Activated T-helper 1 cell treated with Interleukin-2 at 50 U/mL for 16 hours (primary cell): ENCODE results near the gene CFAP58.

Experiments
- DNase-seq: peaks from one replicate; pipeline ENCODE4 v3.0.0-alpha.2; 2020; ENCODE audit warnings: low read depth

Gene CFAP58

DNA sequence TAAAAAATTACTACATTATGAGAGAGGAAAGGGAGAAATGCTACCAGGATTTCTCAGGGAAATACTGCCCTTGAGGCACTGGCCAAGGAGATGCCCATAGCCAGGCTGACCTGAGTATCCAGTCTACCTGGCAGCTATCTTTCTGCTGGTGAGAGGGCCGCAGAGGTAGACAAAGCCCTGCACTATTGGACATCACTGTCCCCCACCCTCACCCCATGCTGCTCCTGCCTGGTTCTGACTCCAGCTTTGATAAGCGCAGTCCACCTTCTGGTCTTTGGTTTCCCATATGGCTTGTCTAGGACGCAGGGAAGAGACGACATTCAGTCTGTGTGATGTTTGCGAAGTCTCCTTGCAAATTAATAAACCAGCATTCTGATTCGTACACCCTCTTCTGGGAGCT lies 19.1 kb upstream of the CFAP58 start:
- DNase-seq: no peak

GRCh38 chr10:104334965-104335650 lies 18.5 kb upstream of the CFAP58 start:
- no peak for DNase-seq

DNA sequence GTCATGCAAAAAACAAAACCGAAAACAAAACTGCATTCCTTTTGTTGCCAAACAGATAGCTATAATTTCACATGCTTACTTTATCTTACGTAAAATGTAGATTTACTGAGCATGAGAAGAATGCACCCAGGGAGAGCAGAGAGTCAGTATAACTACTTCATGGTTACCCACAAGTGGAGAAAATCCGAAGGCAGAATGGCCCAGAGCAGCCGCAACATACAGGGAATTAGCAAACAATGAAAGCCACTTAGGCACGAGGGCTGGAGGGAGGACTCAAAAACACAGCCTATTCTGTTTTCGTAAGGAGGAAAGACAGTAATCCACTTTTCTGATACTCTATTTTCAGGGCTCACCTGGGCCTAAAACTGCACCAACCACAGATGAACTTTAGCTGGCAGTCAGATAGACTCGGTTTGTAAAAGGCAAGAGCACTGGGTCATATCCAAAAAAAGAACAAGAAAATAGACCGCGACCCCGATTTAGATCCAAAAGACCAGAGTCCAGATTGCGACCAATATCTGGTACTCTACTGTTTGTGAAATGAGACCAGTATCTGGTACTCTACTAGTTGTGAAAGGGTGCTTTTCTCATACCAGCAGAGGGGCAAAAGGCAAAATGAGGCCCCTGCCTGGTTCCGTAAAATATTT lies 16.7 kb upstream of the CFAP58 start:
- DNase-seq: no peak

DNA sequence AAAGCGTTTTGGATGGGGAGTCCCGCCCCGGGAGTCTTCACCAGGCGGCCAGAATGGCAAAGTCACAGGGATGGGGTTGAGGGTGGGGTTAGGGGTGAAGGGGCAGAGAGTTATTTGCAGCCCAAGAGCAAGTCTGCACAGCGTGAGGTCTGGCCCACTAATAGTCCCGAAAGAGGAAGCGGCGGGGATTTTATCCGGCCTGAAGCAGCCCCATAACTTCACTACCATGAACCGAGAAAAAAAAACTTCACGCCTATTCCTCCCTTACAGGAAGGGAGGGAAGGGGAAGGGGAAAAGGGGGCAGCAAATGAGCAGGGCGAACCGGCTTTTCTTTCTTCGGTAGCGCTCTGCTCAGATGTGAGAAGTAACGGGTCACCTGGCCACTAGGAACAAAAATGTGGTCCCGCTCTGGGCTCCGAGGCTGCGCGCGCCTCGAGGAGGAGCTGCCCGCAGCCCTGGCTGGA lies 16.1 kb upstream of the CFAP58 start:
- no peak for DNase-seq

DNA sequence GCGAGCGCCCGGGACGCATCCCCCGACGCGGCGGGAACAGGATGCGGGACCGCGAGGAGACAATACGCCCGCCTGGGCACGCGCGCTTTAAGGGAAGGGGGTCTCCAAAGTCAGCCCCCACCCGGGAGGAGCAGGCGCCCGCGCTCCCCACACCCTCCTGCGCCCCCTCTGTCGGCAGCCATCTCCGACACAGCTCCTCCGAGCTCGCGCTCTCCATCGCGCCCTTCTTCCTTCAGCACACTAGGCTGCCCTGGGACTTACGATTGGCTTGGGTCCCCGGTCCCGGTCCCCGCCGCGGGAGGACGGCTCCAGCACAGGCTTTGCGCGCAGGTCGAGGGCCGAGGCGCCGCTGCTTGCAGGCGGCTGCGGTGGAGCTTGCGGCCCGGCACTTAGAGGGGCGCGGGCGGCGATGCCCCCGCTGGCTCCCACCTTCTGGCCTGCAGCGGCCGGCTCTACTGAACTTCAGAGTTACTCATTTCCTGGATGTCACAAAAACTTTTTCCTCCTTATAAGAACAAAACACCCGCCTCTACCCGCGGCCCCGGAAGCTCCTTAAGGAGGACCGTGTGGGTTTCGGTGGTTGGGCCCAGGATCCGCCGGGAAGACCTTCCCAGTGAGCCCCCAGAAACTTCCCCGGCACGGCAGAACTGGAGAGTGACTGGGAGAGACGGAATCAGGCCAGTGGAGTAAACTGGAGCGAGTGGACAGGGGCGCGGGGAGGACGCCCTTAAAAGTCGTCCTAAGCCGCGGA lies 15.5 kb upstream of the CFAP58 start, which contains the start of gene ITPRIP:
TSS of gene ITPRIP (minus strand) at position 481 of the 751 bp plus-strand sequence. CDS start 22,414 bp downstream, outside the sequence.
- peak; percentile 57 for DNase-seq

DNA sequence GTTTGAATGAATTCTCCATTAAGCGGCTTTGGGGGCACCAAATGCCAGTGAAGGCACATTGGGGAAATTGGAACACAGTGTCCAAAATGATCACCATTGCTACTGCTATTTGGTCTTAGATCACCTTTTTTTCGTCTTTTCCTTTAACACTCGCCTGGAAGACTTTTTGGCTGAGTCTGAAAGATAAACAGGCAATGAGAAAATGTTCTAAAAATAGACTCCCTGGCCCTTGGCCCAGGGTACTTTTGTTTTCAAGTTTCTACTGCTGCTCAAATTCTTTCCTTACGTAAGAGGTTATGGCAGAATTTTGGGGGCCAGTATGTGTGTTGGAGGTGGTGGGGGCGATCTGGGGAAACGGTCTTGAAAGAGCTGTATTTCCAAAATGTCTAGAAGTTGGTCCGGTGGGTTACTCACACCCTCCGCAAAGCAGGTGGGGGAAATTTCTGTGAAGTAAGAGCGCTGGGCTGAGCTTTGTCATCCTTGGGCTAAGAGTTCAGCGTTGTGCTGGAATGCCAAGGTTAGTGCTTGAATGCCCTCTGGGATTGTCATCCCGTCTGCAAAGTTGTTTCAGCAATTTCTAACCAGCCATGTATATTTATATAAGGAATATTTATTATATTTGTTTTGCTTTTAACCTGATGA lies 14.0 kb upstream of the CFAP58 start:
- DNase-seq: no peak

- no peak for DNase-seq
Observed at GRCh38 chr10:104340111-104340526, 13.5 kb upstream of the CFAP58 start.

GRCh38 chr10:104340641-104341040 lies 13.0 kb upstream of the CFAP58 start:
- no peak for DNase-seq

DNA sequence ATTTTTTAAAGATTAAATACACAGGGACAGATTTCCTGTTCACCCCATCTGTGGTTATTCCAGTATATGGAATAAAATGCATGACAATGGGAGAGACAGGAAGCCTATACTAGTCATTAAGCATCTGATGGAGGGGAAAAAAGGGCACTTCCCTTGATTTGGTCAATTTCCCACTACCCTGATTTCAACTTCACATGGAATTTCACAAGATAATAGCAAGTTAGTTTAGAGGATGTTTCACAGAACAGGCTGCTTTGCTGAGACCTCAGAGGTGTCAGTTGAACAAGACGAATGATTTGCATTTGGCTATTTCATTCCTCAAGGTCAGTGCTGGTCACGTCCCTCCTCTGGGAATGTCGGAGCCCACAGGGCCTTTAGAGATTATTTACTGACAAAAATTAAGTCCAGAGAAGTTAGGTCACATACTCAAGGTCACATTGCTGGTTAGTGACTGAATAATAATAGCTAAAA lies 10.7 kb upstream of the CFAP58 start:
- no peak for DNase-seq

DNA sequence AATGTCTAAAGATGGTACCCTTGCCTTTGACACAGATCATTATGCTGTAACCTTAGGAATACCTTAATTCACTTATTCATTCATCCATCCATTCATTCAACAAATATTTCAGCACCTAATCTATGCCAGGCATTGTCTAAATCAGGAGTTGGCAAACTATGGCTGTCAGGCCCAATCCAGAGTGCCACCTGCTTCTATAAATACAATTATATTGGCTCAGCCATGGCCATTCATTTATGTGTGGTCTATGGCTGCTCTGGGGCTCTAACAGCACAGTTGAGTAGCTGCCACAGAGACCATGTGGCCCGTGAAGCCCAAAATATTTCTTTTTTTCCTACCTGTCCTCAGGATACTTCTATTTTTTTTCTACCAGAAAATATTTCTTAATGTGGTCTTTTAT lies 9.4 kb upstream of the CFAP58 start:
- DNase-seq: no peak

GRCh38 chr10:104345515-104345914 lies 8.1 kb upstream of the CFAP58 start:
- no peak for DNase-seq

DNA sequence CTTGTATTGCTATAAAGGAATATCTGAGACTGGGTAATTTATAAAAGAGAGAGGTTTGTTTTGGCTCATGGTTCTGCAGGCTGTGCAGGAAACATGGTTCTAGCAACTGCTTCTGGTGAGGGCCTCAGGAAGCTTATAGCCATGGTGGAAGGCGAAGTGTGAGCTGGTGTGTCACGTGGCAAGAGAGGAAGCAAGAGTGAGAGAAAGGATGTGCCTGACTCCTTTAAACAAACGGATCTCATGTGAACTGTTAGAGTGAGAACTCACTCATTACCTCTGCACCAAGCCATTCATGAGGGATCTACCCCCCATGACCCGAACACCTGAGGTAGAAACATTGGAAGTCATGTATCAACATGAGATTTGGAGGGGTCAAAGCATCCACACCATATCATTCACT lies 7.7 kb upstream of the CFAP58 start:
- no peak for DNase-seq

DNA sequence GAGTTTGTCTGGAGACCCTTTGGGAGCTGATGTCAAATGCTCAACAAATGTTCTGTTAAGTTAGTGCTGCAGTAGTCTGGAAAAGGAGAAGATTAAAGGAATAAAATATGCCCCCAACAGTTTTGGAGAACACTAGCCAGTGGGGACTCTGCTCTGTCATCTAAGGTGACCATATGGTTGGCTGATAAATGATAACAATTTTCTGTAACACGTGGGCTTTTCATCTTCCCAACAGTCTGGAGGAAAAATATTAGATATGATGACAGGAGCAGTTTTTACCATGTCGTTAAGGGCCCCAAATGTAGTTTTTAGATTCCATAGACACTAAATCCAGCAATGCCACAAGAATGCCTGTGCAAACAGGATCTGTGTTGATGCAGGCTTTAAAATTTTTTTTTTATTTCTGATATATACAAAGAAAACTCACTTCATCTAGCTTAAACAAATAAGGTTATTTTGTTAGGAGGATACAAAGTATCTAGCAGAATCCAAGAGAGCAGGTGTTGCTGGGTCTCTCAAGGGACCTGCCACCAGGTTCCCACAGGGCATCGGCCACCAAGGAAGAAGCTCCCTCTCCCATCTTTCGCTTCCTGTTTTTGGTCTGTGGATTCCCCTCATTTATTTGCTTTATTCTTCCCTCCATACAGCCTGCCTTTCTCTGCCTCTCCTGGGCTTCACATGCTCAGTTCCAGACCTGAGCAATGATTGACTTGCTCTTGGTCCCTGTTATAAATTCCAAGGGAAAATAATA lies 6.2 kb upstream of the CFAP58 start:
- no peak for DNase-seq

GRCh38 chr10:104348601-104349000 lies 5.0 kb upstream of the CFAP58 start:
- no peak for DNase-seq

DNA sequence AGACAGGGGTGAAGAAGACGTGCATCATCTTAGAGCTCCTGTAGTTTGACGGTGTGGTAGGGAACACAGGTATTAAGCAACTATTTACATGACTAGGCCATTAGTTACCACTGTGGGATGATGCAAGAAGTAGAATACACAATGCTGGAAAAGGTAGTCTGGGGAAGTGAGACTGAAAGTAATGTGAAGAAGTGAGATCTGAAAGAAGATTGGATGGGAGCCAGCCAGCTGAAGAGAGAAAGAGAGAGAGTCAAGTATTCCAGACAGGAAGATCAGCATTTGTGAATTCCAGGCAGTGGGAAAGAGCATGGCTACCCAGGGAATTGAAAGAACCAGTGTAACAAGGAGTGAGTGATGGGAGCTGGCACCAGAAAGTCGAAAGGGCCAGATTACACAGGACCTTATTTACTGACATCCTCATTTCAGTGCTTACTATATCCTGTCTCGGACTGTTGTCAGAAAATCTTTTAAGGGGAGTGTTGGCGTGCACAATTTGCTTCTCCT lies 4.0 kb upstream of the CFAP58 start:
- no peak for DNase-seq

DNA sequence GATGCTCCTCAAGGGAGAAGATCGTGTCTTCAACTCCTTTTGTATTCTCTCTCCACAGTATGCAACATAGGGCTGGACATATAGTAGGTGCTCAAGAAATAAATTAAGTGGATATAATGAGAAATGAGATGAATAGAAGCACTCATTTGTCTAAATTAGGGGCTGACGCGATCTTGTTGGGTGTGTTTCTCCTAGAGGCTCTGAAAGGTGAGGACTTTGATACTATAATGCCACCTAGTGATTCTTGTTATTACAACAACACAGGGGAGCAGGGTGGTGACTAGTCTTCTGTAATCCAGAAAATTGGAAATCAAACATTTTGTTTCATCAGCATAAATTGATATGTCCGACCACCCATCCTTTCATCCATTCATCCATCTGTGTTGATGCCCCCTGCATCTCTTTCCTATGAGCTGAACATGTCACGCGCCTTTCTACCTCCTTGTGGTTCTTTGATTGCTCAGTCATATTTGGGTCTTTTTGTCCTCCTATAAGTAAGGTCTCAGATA lies 3.5 kb upstream of the CFAP58 start:
- no peak for DNase-seq

DNA sequence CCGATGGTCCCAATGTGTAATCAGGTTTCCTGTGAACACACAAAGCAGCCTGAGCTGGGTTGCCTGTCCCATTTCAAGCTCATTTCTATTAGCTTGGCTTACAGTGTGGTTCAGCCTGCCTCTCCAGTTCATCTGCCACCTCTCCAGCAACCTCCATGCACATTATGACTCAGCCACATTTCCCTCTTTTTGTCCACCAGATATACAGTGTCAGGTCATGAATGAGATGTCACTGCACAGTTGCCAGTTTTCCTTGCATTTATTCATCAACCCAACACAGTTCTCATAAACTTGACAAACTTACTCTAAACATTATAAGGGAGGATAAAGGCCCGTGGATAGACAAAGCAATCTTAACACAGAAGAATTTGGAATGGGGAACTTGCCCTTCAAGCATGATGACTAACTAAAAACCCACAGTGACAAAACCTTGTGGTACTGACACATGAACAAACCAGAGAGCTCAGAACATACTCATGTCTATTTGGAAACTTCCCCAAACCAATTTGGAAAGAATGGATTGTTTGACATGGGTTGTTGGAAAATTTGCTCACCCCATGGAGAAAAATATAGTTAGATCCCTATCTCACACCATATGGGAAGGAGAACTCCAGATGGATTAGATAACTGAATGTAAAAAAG lies 2.5 kb upstream of the CFAP58 start:
- DNase-seq: no peak

DNA sequence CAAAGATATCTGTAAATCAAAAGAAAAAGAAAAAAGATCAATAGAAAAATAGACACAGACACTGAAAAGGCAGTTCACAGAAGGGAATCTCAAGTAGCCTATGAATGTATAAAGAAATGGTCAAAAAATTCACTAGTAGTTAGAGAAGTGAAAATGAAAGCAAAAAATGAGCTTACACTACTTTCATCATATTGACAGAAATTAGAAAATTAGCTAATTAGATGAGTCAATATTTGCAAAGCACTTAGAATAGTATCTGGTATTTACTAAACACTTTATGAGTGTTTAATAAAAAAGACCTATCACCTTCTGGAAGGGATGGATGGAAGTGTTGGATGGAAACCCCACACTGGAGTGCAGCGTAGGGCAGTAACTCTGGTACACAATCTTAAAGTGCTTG lies 1.7 kb upstream of the CFAP58 start:
- DNase-seq: no peak

DNA sequence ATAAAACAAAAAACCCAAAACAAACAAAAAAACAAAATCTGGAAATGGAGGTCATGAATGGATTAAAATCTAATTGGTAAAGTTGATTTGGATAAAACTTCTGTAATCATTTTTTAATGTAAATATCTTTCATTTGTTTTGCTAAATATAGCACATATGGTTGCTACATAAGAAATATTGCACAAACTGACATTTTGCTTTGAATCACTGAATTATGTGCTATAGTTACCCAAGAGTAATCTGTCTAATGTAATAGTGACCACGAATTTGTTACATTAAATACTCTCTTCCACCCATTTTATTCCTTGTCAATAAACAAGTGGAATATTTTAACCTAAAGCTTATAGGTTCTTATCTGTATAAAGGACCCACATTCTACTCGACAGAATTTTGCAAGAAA lies 6.2 kb downstream of the CFAP58 start:
- no peak for DNase-seq

DNA sequence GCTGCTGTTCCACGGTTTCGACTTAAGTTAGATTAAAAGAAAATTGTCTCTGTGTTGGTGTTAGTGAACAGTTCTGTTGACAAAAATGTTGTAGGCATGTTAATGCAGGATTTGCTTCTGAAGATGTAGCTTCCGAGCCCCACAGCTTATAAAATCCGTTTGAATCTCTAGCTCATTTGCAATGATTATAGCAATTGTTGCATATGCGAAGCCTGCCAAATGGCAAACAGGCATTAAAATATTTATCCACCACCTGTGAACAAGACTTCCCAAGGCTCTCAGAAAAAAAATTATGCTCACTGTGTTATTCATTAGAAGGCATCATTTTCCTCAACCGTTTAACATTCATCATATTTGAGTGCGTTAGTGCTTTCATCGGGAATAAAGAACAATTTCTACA lies 14.3 kb downstream of the CFAP58 start:
- DNase-seq: no peak

GRCh38 chr10:104368381-104368780 lies 14.7 kb downstream of the CFAP58 start:
- DNase-seq: no peak
